ENCODE data around the gene WTAP.
"Not testable (repeated sequence)": the region's sequence is repeated elsewhere in the genome, so short reads cannot be mapped to it uniquely, and the experiment has no call there.

The WTAP gene

GRCh38 chr6:159789377-159790148 lies 62.3 kb downstream of the WTAP start, which contains the start of gene TCP1:
Gene TCP1, minus strand, starts transcription at chr6:159789602. Its CDS starts 134 bp downstream, at chr6:159789468.
- intact Hi-C loops (cut with DNase I): loop anchor here (1.0 to 2.0 kb wide), 3 partner anchors 27 to 97 kb away; partner anchors contain the start of genes ACAT2, SOD2 and WTAP
- peak; percentile 97 to 100 (median 99) for DNase-seq

GRCh38 chr6:159790149-159790955 lies 63.0 kb downstream of the WTAP start, which contains the start of gene MRPL18:
Gene MRPL18, plus strand, starts transcription at chr6:159790467. Its CDS starts 121 bp downstream, at chr6:159790588.
- intact Hi-C loops (cut with DNase I): no loop called here
- DNase-seq: peak; percentile 92 to 99 (median 96)

GRCh38 chr6:159790956-159791598 lies 63.8 kb downstream of the WTAP start:
- peak in 1 of 42 donors; percentile 12 for DNase-seq
- intact Hi-C loops (cut with DNase I): no loop called here

GRCh38 chr6:159794976-159795375 lies 67.7 kb downstream of the WTAP start:
- DNase-seq; intact Hi-C loops (cut with DNase I): not testable (repeated sequence)

GRCh38 chr6:159797554-159797953 lies 70.2 kb downstream of the WTAP start:
- DNase-seq: no peak
- intact Hi-C loops (cut with DNase I): no loop called here

GRCh38 chr6:159800141-159800865 lies 73.0 kb downstream of the WTAP start, which contains the start of gene PNLDC1:
Gene PNLDC1, plus strand, starts transcription at chr6:159800276. Its CDS starts 32 bp downstream, at chr6:159800308.
- DNase-seq: peak in 37 of 42 donors; percentile 23 to 76 (median 54)
- intact Hi-C loops (cut with DNase I): no loop called here

- intact Hi-C loops (cut with DNase I): no loop called here
- no peak for DNase-seq
These were observed 74.6 kb downstream of the WTAP start for GRCh38 chr6:159801935-159802334.

GRCh38 chr6:159804504-159804903 lies 77.2 kb downstream of the WTAP start:
- intact Hi-C loops (cut with DNase I): no loop called here
- DNase-seq: peak in 2 of 42 donors; percentile 18 to 31

- no peak for DNase-seq
- intact Hi-C loops (cut with DNase I): no loop called here
These were observed 78.2 kb downstream of the WTAP start for GRCh38 chr6:159805440-159806020.

All from head of caudate nucleus (tissue), 42 donors.